HG03064 (cell line): ENCODE measurements around the gene SCARF2.

Source experiments
- ATAC-seq: cut with Tn5 transposase; IDR thresholded peaks from one replicate; pipeline ENCODE4 v1.9.1; 2021; ENCODE audit warnings: low read depth; ENCODE audit not compliant: unreplicated experiment

The SCARF2 gene

DNA sequence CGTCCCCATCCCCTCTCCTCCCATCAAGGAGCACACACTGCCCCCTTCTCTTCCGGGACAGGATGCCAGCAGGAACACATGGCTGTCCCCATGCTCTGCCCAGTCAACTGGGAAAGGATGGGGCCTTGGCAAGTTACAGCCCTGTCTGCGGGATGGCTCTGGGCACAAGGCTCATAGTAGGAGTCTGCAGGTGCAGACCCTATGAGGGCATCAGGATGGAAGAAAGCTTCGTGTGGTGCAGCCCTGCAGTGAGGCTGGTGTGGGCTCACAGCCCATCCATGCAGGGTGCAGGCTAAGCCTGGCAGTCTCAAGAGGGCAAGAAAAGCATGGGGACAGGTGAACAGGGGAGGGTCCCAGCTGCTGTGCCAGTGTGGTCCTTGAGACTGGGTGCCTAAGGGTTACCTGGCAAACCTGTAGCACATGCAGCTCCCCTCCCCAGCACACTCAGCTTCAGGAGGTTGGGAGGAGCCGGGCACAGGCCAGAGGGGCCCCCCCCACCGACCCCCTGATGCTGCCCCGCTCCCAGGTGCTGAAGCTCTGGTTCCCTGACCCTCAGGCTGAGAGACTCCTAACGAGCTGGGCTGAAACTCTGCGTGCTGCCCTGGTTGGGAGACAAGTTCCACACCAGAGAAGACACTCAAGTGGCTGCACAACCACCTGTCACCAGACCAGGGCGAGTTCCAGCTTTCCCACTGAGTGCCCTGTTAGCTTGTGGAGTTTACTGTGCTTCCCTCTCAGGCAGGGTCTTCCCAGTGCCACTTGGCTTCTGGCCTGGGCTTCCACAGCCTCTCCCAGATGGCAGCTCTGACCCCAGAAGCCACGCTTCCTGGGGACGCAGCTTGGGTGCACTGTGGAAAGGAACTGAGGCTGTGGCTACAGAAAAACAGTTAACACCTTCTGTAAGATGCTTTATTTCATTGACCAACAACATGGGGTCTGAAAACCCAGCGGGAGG is 3.3 kb upstream of the SCARF2 start:
- no peak for ATAC-seq

DNA sequence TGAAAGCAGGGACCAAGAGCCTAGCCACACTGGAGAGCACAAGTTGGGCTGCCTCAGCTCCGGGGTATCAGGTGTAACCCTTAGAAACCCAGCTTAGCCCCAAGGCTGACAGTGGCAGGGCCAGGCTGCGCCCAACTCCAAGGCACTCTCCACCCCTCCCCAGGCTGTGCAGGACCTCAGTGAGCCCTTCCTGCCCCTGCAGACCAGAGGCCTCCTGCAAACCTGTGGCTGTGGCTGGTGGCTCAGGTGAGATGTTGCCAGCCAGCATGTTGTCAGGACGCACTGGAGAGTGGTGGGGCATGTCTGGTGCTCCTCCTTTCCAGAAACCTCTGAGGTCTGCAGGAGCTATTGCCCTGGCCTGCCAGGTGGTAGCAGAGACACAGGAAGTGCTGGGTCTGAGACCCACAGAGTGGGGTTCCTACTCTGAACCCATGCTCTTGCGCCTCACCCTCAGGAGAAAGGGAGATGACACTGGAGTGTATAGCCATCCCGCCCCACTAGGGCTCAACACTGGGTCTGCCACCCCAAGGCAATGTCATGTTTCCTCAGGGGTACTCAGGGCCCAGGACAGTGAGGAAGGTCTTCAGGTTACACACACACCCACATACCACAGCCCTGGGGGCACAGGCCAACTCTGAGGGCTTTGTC is 2.4 kb upstream of the SCARF2 start:
- ATAC-seq = no peak

DNA sequence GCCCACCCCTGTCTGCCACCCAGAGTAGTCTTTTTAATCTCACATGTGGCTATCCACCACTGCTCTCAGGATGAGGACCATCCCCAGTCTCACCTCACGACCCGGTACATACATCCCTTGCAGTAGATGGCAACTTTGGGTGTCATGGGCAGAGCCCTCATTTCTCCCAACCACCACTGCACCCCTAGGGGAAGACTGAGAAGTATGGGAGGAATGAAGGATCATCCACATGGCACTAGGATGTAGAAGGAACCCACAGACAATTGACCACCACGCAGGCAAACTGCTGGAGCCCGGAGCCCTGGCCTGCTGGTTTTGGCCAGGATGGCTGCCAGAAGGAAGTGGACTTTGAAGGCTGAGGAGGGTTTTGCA is 1.9 kb upstream of the SCARF2 start:
- ATAC-seq = no peak

DNA sequence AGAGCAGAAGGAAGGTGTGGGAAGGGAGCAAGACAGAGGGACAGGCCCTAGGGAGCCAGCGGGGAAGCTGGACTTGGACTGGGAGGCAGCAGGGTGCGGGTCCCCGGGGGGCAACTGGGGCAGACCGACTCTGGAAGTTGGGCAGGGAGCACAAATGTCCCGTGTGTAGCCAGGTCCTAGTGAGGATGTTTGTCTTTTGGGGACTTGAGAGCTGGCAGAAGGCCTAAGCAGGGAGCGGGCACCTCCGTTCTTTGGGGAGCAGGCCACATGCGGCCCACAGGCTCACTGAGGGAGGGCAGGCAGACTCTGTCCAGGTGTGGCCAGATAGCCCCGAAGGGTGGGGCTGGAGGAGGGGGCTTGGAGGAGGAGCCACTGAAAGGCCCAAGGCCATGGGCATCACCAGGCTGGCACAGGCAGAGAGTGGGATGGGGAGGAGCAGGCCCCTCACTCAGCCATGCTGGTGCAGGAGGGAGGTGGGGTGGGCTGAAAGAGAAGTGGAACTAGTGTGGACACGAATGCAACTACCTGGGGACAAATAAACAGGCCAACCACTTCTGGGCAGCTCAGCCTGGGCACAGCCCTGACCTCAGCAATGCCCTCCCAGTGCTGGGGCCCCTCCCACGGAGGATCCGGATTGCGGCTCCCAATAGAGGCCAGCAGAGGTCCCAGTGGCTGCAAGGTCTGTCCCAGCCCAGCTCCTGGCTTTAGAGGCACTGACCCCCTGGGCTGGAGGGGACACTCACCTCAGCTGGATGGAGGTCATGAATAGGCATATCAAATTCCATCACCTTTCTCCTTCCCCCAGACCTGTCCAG is 1.3 kb upstream of the SCARF2 start:
- ATAC-seq = no peak

DNA sequence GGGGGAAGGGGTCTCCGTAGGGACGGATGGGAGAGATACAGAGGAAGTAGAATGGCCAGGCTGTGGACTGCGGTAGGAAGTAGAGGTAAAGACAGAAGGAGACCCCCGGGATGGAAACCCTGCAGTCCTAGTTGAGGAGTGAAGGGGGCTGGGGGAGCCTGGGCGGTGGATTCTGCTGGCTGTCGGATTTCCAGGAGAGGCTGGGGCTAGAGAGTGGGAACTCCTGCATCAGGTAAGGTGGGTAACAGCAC is 727 bp upstream of the SCARF2 start:
- no peak for ATAC-seq

DNA sequence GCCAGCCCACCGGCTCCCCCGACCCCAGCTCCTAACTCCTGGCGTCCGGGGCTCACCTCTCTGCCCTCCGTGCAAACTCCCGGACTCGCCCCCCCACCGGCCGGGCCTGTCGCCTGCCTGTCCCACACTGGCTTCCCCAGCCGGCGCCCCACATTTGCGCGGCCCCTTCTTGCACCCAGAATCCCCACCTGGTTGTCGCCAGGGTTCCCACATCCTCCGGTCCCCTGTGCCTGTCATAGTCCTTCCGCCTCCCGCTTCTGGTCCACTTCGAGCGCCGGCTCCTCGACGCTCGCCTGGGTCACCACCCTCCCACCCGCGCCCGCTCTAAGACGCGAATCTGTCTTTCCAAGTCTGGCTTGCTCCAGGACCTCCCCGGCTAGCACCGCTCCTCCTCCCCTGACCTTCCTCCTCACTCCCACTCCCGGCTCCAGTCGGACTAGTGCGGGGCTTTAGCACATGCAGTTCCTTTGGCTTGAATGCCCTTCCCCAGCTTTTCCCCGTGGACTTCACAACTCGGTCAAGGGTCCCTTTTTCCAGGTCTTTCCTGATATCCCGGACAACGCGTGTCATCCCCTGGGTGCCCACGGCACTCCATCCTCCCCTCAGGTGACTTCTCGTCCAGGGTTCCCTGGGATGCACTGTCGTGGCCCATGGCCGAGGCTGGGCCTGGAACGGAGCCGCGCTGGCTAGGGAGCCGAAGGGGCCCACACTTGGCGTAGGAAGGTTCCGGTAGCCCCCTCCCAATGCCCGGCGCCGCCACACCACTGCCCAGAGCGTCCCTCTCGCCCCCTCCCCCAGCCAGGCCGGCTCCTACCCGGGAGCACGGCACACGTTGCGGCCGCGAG is 635 bp downstream of the SCARF2 start:
- no peak for ATAC-seq

DNA sequence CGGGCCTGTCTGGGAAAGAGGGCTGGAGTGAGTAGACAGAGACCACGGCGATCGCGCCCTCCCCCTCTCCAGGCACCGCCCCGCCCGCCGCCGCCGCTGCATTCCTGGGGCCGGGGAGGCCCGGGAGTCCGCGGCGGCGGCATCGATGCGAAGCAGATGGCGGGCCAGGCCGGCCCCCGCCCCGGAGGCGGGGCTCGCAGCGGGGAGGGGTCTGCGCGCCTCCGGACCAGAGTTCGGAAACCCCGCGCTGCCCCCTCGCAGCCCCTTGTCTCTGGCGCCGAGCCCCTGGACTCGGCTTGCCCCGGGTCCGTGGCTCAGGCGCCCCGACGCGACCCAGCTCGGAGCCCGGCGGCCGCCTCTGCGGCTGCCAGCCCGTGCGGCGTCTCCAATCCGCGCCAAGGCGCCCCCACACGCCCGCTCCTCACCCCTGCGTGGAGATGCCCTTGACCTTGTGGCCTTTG is 1.3 kb downstream of the SCARF2 start:
- no peak for ATAC-seq

DNA sequence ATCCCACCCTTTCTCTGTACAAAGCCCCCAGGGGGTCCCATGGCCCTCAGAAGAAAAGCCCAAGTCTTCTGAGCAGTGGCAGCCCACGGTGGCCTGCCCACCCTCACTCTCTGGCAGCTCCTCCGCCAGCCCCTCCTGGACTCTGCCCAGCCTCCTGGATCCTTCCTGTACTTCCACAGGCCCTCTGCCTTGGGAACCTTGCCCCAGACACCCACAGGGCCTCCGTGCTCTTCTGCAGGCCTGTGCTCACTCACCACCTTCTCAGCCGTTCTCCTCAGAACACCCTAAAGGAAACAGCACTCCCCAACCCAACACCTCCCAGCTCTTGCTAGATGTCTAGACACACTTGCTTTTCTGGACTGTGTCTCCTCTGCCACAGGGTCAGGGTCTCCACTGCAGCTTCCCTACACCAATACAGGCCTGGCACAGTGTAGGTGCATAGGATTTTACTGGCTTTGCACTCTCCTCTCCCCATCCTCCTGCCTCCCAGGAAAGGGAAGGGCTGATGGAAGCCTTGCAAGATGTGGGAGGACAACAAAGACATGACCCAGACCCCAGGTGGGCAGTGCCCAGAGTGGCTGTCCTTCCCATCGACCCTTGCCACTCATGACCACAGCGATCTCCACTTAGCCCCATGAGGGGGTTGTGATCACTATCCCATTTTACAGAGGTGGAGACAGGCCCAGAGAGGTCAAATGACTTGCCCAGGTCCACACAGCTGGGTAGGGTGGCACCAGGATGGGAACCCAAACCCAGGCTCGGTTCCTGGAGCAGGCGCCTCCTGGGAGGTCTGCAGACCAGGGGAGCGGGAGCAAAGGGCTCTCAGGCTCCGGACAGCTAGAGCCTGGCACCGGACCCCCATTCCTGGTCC is 2.0 kb downstream of the SCARF2 start:
- ATAC-seq = no peak

DNA sequence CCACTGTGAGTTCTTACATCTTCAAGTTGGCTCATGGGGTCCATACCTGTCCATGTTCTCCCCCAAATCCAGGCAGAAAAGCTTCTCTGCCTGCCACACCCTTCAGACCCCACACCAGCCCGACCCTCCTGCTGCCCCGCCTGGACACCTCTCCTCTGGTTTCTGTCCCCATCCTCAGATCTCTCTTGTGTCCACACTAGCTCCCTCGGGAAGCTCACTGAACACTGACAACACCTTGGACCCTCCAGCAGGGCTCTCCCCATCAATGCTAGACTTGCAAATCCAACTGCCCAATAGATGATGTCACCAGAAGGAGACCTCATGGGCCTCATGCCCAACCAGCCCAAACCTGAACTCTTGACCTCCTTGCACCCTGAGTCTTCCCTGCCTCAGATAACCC is 2.9 kb downstream of the SCARF2 start:
- no peak for ATAC-seq

DNA sequence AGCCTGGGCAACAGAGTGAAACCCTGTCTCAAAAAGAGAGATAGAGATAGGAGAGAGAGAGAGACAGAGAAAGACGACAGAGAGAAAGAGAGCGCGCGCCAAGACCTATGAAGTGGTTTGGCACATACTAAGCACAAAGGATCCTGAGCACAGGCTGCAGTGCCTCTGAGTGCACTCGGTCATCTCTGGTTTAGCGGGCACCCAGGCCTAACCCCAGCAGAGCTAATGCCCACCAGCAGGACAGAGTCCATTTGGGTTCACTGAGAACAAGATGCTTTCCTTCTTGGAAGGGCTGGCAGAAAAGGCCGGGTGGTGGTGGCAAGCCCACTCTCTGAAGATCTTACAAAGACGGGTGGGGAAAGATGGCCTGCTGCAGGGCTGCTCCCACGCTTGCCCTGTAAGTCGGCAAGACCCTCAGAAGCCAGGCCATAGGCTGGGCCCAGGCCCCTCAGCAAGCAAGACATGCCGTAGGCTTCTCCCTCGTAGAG is 3.3 kb downstream of the SCARF2 start:
- no peak for ATAC-seq

DNA sequence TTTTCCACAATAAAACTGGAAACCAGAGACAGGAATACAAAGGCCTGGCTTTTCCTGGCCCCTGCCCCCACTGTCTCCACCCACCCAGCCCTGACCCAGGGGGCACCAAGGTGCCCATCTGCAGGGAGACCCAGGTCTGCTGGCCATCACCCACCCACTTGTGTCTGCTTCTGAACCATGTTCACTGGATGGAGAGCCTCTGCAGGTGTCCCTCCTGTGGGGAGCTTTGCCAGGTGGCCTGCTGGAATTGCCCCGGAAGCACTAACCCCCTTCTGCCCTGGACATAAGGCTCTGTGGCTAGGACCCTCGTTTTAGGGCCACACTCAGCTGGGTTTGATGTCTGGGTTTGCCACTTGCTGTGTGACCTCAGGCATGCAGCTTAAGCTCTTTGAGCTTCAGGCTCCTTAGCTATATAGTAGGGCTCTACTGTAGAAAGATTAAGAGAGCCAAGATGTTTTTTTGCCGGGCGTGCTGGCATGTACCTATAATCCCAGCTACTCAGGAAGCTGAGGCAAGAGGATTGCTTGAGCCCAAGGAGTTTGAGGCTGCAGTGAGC is 3.9 kb downstream of the SCARF2 start:
- ATAC-seq = no peak

DNA sequence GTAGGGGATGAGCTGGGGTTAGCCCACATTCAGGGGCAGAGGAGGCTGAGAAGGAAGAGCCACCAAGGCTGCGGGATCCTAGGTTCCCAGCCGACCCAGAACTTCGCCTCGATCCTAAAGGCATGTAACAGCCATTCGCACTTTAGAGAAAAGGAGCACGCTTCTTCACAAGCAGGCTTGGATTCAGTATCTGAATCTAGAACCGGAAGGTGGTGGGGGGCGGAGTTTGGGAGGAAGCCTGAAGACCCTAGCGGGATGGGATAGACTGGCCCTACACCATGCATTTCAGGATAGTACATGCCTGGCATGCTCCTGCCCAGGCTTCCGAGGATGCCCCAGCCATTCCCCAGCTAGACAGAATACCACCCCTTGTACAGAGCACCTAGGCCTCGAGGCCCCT is 4.4 kb downstream of the SCARF2 start:
- ATAC-seq = no peak

DNA sequence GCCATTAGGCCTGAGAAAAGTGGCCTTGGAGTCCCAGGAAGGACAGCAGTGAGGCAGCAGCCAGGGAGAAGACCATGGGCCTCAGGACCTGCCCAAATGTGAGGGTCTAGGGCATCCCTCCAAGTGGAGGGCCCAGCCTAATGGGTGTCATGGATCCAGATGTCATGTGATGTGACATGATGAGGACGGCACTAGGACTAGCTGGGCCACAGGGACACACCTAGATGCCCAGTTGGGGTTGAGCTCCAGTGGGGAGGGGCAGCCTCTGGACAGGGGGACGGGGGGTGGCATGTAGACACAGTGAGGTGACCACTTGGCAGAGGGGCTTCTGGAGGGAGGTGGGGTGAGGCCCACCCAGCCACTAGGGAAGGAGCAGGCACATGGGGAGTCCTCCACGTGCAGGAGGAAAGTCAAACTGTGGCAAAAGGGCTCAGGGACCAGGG is 5.4 kb downstream of the SCARF2 start:
- no peak for ATAC-seq

DNA sequence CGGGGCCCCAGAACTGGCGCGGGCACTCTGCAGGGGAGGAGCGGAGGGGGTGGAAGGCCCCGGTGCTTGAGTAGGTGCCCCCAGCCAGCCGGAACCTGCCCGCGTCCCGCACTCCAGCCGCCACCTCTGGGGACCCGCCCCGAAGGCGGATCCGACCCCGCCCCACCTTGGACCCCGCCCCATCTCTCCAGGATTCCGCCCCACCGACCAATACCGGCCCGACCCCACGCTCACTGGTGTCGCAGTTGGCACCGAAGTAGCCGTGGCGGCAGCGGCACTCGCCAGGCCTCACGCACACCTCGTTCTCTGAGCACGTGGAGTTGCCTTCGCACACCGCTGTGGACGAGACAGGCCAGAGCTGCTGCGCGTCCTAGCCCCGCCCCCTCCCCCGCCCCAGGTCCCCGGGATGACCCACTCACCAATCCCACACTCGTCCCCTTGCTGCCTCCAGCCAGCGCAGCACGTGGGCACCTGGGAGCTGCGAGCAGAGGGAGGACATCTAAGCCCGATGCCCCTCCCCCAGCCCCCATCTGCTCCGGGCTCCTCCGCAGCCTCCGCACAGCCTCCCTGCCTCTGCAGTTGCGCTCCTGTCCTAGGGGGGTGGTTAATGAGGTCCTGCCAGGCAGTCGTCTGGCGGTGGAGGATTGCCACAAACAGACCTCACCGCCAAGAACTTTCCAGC is 6.0 kb downstream of the SCARF2 start:
- no peak for ATAC-seq

DNA sequence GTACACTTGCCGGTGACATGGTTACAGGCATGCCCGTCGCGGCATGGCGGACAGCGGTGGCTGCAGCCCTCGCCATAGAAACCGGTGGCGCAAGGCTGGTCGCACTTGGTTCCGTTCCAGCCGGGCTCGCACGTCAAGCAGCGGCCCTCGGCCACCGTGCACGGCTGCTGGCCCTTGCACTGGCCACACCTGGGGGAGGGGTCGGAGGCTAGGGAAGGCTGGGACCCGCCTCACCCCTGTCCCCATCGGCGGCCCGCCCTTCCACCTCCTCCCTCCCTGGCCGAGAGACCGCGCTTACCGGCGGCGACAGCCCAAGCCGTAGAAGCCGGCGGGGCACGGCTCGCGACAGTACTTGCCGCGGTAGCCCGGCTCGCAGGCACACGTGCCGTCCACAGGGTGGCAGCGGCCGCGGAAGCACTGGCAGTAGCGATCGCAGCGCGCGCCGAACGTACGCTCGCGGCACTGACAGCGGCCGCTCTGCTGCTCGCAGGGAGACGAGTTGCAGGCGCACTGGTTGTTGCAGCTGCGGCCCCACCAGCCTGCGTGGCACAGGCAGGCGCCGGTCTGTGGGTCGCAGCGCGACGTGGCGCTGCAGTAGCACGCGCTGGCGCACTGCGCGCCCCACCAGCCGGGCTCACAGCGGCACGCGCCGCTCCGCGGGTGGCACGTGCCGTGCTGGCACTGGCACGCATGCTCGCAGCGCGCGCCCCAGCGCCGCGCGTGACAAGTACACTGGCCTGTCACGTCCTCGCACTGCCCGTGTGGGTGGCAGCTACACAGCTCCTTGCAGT is 6.7 kb downstream of the SCARF2 start:
- no peak for ATAC-seq

DNA sequence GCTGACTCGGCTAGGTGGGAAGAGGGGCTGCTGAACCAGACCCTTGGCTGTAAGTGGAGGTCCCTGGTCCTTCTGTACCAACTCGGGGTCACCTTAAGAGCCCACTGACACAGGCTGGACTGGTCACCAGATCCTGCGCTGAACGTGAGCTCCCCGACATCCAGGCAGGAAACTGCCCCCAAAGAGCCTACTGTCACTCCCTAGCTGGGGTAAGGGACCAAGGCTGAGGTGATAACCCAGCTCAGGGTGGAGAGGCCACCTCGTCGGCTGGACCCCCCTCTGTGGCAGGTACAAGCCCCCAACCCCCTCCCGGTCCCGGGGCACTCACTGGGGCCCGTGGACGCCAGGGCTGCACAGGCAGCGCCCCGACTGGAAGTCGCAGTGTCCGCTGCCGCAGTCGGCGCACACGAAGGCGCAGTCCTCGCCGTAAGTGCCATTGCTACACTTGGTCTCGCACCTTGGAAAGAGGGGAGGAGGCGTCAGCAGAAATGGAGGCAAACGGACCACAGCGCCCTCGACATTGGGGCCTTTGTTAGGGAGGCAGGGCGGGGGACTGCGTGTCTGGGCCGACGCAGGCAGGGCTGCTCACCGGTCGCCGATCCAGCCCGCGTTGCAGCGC is 7.4 kb downstream of the SCARF2 start:
- no peak for ATAC-seq
